ENCODE results near the gene PPP4R2.
A peak's percentile ranks its signal among the peaks of the same experiment; 100 is the strongest.

PPP4R2 gene, protein sequence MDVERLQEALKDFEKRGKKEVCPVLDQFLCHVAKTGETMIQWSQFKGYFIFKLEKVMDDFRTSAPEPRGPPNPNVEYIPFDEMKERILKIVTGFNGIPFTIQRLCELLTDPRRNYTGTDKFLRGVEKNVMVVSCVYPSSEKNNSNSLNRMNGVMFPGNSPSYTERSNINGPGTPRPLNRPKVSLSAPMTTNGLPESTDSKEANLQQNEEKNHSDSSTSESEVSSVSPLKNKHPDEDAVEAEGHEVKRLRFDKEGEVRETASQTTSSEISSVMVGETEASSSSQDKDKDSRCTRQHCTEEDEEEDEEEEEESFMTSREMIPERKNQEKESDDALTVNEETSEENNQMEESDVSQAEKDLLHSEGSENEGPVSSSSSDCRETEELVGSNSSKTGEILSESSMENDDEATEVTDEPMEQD

DNA sequence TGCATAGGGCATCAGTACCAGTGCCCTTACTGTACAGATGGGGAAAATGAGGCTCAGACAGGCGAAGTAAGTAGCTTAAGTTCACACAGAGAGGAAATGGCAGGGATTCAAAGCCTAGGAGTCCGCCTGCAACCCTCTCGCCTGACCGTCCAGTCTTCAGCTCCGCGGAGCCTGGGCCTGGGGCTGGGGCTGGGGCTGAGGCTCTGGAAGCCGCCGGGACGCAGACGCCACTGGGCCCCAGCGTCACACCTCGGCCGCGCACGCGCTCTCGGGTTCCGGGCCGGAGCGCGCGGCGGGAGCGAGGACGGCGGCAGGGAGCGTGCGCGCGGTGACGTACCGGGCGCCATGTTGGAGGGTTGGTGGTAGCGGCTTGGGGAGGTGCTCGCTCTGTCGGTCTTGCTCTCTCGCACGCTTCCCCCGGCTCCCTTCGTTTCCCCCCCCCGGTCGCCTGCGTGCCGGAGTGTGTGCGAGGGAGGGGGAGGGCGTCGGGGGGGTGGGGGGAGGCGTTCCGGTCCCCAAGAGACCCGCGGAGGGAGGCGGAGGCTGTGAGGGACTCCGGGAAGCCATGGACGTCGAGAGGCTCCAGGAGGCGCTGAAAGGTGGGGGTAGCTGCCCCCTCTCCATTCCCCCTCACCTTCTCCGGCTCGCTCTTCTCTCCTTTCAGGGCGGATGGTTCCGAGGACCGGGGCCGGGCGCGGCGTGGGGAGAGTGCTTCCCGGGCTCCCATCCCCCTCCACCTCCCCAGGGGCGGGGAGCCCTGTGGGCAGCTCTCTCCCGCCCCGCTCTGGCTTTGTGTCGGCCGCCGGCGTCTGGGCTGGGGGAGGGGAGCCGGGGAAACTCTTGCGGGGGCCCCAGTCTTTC, at the start of gene PPP4R2:
Gene PPP4R2 (plus strand): TSS at position 339 of the 861 bp plus-strand sequence. CDS start 227 bp downstream, at position 566.
- peak; percentile 79 to 88 for DNase-seq (ENCODE audit: low read depth in 1 of 2, low spot score in 1 of 2)

DNA sequence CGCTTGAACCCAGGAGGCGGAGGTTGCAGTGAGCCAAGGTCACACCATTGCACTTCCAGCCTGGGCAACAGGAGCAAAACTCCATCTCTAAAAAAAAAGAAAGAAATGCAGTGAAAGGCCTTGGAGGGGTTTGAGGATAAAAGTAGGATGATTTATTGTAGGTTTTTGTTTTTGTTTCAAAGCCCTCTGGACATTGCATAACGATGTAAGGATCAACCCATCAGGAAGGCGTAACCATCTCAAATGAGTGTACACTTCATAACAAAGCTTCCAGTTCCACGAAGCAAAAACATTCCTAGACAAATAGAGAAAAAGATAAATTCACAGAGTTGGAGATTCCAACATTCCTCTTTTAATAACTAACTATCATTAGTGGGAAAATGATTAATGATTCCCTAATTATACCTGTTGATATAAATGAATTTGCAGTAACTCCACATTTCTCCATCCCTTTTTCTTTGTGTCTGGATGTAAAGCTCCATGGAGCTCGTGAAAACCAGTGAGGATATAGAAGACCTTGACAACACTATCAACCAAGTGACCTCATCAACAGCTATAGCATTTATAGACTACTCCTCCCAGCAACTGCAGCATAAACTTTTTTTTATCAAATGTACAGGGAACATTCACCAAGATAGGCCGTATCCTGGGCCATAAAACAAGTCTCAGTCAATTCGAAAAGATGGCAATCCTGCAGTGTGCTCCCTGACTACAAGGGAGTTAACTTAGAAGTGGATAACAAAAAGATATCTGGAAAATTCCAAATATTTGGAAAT, 48.7 kb upstream of the PPP4R2 start:
- no peak for DNase-seq (ENCODE audit: low read depth in 1 of 2, low spot score in 1 of 2)

DNA sequence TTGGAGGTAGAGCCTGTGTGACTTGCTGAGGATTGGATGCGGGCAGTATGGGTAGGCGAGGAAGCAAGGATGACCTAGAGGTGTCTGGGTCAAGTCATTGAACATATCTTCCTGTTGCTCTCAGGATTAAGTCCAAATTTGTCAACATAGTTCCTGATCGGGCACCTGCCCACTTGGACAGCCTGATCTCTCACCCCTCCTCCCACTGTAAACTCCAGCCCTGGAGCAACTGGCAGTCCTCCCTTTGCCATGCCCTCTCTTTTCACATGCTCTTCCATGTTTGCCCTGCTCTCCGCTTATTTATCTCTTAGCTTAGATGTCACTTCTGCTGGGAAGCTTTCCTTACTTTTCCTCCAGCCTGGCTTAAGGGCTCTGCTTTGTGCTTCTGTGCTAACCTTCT, 47.6 kb upstream of the PPP4R2 start:
- DNase-seq (ENCODE audit: low read depth in 1 of 2, low spot score in 1 of 2), result no peak

GRCh38 chr3:72950372-72950771, 46.2 kb upstream of the PPP4R2 start:
- DNase-seq (ENCODE audit: low read depth in 1 of 2, low spot score in 1 of 2), result no peak

GRCh38 chr3:72950801-72951200, 45.8 kb upstream of the PPP4R2 start:
- no peak for DNase-seq (ENCODE audit: low read depth in 1 of 2, low spot score in 1 of 2)

GRCh38 chr3:72951259-72951722, 45.3 kb upstream of the PPP4R2 start:
- no peak for DNase-seq (ENCODE audit: low read depth in 1 of 2, low spot score in 1 of 2)

- DNase-seq (ENCODE audit: low read depth in 1 of 2, low spot score in 1 of 2), result no peak
Observed at GRCh38 chr3:72953325-72953956, 43.2 kb upstream of the PPP4R2 start.

- no peak for DNase-seq (ENCODE audit: low read depth in 1 of 2, low spot score in 1 of 2)
Observed at GRCh38 chr3:72957297-72957696, 39.3 kb upstream of the PPP4R2 start.

GRCh38 chr3:72959336-72959735, 37.3 kb upstream of the PPP4R2 start:
- no peak for DNase-seq (ENCODE audit: low read depth in 1 of 2, low spot score in 1 of 2)

- DNase-seq (ENCODE audit: low read depth in 1 of 2, low spot score in 1 of 2), result no peak
Observed at GRCh38 chr3:72960812-72961518, 35.6 kb upstream of the PPP4R2 start.

DNA sequence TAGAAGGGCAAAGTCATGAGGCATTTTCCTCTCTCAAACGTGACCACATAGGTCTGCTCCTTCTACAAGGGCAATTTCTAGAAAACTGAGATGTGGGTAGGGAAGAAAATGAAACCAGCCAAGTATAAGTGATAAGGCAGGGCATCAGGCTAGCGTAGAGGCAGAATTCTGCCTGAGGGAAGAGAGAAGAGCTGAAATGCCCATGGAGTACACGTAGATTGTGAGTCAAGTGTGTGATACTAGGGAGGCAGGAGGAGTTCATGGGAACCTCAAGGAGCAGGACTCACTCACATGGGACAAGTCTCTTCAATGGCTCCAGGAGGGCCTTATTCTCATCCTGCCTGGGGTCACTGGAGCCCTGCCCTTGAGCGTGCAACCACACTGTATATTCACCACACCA, 34.9 kb upstream of the PPP4R2 start:
- DNase-seq (ENCODE audit: low read depth in 1 of 2, low spot score in 1 of 2), result no peak

DNA sequence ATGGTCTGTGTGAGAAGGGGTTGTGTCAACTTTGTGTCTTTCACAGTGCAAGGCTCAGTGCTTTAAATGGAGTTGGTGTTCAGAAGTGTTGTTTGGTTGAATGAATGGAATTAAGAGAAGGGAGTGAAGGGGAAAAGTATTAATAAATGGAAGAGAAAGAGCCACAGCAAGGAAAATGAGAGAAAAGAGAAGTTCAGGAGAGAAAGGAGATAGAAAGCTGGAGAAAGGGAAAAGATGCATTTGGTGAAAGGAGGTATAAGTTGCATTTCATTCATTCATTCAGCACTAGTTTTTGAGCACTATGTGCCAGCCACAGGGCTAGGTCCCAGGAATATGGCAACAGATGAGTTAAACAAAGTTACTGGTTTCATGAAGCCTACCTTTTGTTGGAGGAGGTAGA, 34.3 kb upstream of the PPP4R2 start:
- DNase-seq (ENCODE audit: low read depth in 1 of 2, low spot score in 1 of 2), result no peak

- no peak for DNase-seq (ENCODE audit: low read depth in 1 of 2, low spot score in 1 of 2)
Observed at GRCh38 chr3:72964633-72965032, 32.0 kb upstream of the PPP4R2 start.

- DNase-seq (ENCODE audit: low read depth in 1 of 2, low spot score in 1 of 2), result no peak
Observed at GRCh38 chr3:72968266-72968664, 28.3 kb upstream of the PPP4R2 start.

DNA sequence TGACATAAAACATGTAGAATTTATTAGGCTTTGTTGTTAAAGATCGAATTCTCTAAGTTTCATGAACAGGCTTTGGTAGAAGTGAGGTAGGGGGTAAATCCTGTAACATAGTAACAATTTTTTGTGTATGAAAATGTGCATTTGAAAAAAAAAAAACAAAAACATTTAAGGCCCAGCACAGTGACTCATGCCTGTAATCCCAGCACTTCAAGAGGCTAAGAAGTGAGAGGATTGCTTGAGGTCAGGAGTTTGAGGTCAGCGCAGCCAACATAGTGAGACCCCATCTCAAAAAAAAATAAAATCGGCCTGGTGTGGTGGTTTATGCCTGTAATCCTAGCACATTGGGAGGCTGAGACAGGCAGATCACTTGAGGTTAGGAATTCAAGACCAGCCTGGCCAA, 26.8 kb upstream of the PPP4R2 start:
- no peak for DNase-seq (ENCODE audit: low read depth in 1 of 2, low spot score in 1 of 2)

GRCh38 chr3:72970942-72971341, 25.7 kb upstream of the PPP4R2 start:
- no peak for DNase-seq (ENCODE audit: low read depth in 1 of 2, low spot score in 1 of 2)

GRCh38 chr3:72972706-72973030, 23.9 kb upstream of the PPP4R2 start:
- DNase-seq (ENCODE audit: low read depth in 1 of 2, low spot score in 1 of 2), result no peak

DNA sequence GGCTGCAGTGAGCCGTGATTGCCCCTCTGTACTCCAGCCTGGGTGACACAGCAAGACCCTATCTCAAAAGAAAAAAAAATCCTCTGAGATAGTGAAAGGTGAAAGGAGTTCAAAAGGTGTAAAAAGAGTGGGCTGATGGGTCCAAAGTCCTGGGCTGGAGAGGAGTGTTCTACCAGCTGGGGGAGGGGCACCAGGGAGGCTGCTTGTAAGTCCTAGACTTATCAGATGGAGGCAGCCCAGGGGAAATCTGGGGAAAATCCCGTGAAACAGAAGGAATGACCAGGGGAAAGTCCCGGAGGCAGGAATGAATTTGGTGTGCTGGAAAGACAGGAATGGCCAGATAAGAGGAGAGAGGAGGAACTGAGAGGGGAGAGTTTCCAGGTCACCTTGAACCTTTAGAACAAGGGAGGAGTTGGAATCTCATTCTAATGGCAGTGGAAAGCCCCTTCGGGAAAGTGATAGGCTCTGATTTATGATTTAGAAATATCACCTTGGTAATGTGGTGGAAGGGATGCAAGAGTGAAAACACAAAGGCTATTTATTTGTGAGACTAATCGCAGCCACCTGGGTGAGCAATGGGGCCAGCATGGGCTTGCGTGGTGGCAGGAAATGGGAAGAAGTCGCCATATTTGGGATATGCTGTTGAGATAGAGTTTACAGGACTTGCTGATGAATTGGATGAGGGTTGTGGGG, 23.4 kb upstream of the PPP4R2 start:
- no peak for DNase-seq (ENCODE audit: low read depth in 1 of 2, low spot score in 1 of 2)

- DNase-seq (ENCODE audit: low read depth in 1 of 2, low spot score in 1 of 2), result no peak
Observed at GRCh38 chr3:72973786-72974185, 22.8 kb upstream of the PPP4R2 start.

- no peak for DNase-seq (ENCODE audit: low read depth in 1 of 2, low spot score in 1 of 2)
Observed at GRCh38 chr3:72974956-72975355, 21.7 kb upstream of the PPP4R2 start.

All from activated T-helper 1 cell treated with anti-CD3 and anti-CD28 coated beads, Interleukin-2, amount 50 U/mL, for 16 hours (primary cell).